GM12878 (cell line): ENCODE results near the gene PXT1. TPM values are rescaled to one million over a fixed set of nuclear protein-coding genes. Genes with fewer than 3 reads are reported as not detected.

Experiments
- ASH2L ChIP-seq: fragments of 300-600, 200-600 bp; sonication (generic); IDR thresholded peaks from 2 replicates; pipeline ENCODE4 v1.6.1; 2017; ENCODE audit warnings: low read depth, mild to moderate bottlenecking, borderline replicate concordance
- ATF7 ChIP-seq: fragments of 450-650 bp; IDR thresholded peaks from 2 replicates; pipeline ENCODE4 v1.6.1; 2016; ENCODE audit warnings: low read depth, mild to moderate bottlenecking
- BHLHE40 ChIP-seq, 2 experiments: fragments of 450-650 bp in 1 of 2; IDR thresholded peaks; 2 replicates each; pipeline ENCODE4 v1.6.1; 2011 to 2017; ENCODE audit warnings: low read depth in 2 of 2, borderline replicate concordance in 1 of 2, improper control_type of control experiment in 1 of 2, low read length in 1 of 2, mild to moderate bottlenecking in 1 of 2
- BMI1 ChIP-seq: fragments of 450-650 bp; IDR thresholded peaks from 2 replicates; pipeline ENCODE4 v1.6.1; 2016; ENCODE audit warnings: mild to moderate bottlenecking, moderate library complexity, borderline replicate concordance
- CBFB ChIP-seq: IDR thresholded peaks from 2 replicates; pipeline ENCODE4 v1.6.1; 2016; ENCODE audit warnings: antibody characterized with exemption, low read depth
- CBX3 ChIP-seq: fragments of 200-600 bp; sonication (generic); IDR thresholded peaks from 2 replicates; pipeline ENCODE4 v1.6.1; 2016; ENCODE audit warnings: low read depth, borderline replicate concordance
- FOXM1 ChIP-seq: IDR thresholded peaks from 2 replicates; pipeline ENCODE4 v1.6.1; 2012; ENCODE audit warnings: low read depth, mild to moderate bottlenecking, inconsistent platforms, low read length, moderate library complexity
- IKZF1 ChIP-seq: fragments of 450-650 bp; conservative IDR thresholded peaks from 2 replicates; pipeline ENCODE4 v1.6.1; 2017; ENCODE audit warnings: antibody characterized with exemption, mild to moderate bottlenecking
- NR2F1 ChIP-seq: fragments of 450-650 bp; conservative IDR thresholded peaks from 2 replicates; pipeline ENCODE4 v1.6.1; 2017; ENCODE audit warnings: mild to moderate bottlenecking
- SIX5 ChIP-seq: IDR thresholded peaks from 2 replicates; pipeline ENCODE4 v1.6.1; 2011; ENCODE audit warnings: mild to moderate bottlenecking, low read depth, low read length, moderate library complexity; ENCODE audit not compliant: severe bottlenecking
- SMC3 ChIP-seq: IDR thresholded peaks from 2 replicates; pipeline ENCODE4 v1.6.1; 2011; ENCODE audit warnings: low read length, improper control_type of control experiment, borderline replicate concordance
- SUZ12 ChIP-seq: fragments of 200-600 bp; sonication (generic); IDR thresholded peaks from one replicate; pipeline ENCODE4 v1.6.1; 2018; ENCODE audit warnings: antibody characterized with exemption, mild to moderate bottlenecking; ENCODE audit not compliant: unreplicated experiment
- TARDBP ChIP-seq: IDR thresholded peaks from 2 replicates; pipeline ENCODE4 v1.6.1; 2016; ENCODE audit warnings: borderline replicate concordance
- ZNF592 ChIP-seq: fragments of 450-650 bp; IDR thresholded peaks from 2 replicates; pipeline ENCODE4 v1.6.1; 2017; ENCODE audit warnings: mild to moderate bottlenecking, moderate library complexity
- polyA plus RNA-seq, 11 experiments: library from polyadenylated mRNA; depleted of rRNA in 4 of 11; unstranded in 6 of 11; stranded (reverse) in 5 of 11; fragments of >200 nt; fragmentation: Nextera tagmentation in 4 of 11; fragmentation: Illumina TruSeq in 1 of 11; extraction: Ambion mirVana in 4 of 11; extraction: Trizol in 1 of 11; gene quantifications; 1 replicate in 1 of 11; 2 replicates in 10 of 11; pipeline versions ENCODE4 v1.2.1 to v1.2.3, GENCODE V29; 2011 to 2016; ENCODE audit warnings: inconsistent platforms in 2 of 11, missing spikeins in 2 of 11, low read depth in 1 of 11
- total RNA-seq, 4 experiments: library from RNA; depleted of rRNA in 3 of 4; stranded (reverse); fragments of >200 nt in 3 of 4; fragmentation: Illumina TruSeq in 1 of 4; extraction: Trizol in 1 of 4; gene quantifications; 2 replicates each; pipeline versions ENCODE4 v1.2.1 to v1.2.3, GENCODE V29; 2013 to 2021
- TF ChIP-seq, protein P1 (sequence below): fragments of 450-650 bp; IDR thresholded peaks from 2 replicates; pipeline ENCODE4 v1.6.1; 2014; ENCODE audit warnings: mild to moderate bottlenecking
- TF ChIP-seq, protein P2 (sequence below): fragments of 450-650 bp; IDR thresholded peaks from 2 replicates; pipeline ENCODE4 v1.6.1; 2018; ENCODE audit warnings: mild to moderate bottlenecking, low read depth, moderate library complexity; ENCODE audit not compliant: partially characterized antibody
- TF ChIP-seq, protein P3 (sequence below): IDR thresholded peaks from 2 replicates; pipeline ENCODE4 v1.6.1; 2012; ENCODE audit warnings: improper control_type of control experiment, low read depth, low read length; ENCODE audit not compliant: insufficient replicate concordance

PXT1 gene
- total and polyA plus RNA-seq, 10 of the 15 experiments (the other 5 are each of a cell fraction or from before 2014, with no cell fraction given), result 0.27 to 2.9 (median 0.50) TPM

- TF ChIP-seq BHLHE40 (IDR thresholded peaks at IDR 0.05; ENCODE audit: borderline replicate concordance in 1 of 2, low read depth in 2 of 2, low read length in 1 of 2) (no peak; a peak in 1 of 4 replicates), FOXM1 (no peak), CBX3 (no peak), IKZF1 (peak; percentile 68), ATF7 (peak; percentile 67), SMC3 (peak; percentile 9; the same call in 1 of the 2 replicates), SUZ12 (no peak), SIX5 (no peak), ZNF592 (no peak), ASH2L (no peak), BMI1 (no peak), NR2F1 (no peak), CBFB (no peak), TARDBP (no peak)
- TF ChIP-seq, protein P1, sequence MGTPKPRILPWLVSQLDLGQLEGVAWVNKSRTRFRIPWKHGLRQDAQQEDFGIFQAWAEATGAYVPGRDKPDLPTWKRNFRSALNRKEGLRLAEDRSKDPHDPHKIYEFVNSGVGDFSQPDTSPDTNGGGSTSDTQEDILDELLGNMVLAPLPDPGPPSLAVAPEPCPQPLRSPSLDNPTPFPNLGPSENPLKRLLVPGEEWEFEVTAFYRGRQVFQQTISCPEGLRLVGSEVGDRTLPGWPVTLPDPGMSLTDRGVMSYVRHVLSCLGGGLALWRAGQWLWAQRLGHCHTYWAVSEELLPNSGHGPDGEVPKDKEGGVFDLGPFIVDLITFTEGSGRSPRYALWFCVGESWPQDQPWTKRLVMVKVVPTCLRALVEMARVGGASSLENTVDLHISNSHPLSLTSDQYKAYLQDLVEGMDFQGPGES, result no peak
- TF ChIP-seq, protein P2, sequence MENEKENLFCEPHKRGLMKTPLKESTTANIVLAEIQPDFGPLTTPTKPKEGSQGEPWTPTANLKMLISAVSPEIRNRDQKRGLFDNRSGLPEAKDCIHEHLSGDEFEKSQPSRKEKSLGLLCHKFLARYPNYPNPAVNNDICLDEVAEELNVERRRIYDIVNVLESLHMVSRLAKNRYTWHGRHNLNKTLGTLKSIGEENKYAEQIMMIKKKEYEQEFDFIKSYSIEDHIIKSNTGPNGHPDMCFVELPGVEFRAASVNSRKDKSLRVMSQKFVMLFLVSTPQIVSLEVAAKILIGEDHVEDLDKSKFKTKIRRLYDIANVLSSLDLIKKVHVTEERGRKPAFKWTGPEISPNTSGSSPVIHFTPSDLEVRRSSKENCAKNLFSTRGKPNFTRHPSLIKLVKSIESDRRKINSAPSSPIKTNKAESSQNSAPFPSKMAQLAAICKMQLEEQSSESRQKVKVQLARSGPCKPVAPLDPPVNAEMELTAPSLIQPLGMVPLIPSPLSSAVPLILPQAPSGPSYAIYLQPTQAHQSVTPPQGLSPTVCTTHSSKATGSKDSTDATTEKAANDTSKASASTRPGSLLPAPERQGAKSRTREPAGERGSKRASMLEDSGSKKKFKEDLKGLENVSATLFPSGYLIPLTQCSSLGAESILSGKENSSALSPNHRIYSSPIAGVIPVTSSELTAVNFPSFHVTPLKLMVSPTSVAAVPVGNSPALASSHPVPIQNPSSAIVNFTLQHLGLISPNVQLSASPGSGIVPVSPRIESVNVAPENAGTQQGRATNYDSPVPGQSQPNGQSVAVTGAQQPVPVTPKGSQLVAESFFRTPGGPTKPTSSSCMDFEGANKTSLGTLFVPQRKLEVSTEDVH, result no peak
- TF ChIP-seq, protein P3, sequence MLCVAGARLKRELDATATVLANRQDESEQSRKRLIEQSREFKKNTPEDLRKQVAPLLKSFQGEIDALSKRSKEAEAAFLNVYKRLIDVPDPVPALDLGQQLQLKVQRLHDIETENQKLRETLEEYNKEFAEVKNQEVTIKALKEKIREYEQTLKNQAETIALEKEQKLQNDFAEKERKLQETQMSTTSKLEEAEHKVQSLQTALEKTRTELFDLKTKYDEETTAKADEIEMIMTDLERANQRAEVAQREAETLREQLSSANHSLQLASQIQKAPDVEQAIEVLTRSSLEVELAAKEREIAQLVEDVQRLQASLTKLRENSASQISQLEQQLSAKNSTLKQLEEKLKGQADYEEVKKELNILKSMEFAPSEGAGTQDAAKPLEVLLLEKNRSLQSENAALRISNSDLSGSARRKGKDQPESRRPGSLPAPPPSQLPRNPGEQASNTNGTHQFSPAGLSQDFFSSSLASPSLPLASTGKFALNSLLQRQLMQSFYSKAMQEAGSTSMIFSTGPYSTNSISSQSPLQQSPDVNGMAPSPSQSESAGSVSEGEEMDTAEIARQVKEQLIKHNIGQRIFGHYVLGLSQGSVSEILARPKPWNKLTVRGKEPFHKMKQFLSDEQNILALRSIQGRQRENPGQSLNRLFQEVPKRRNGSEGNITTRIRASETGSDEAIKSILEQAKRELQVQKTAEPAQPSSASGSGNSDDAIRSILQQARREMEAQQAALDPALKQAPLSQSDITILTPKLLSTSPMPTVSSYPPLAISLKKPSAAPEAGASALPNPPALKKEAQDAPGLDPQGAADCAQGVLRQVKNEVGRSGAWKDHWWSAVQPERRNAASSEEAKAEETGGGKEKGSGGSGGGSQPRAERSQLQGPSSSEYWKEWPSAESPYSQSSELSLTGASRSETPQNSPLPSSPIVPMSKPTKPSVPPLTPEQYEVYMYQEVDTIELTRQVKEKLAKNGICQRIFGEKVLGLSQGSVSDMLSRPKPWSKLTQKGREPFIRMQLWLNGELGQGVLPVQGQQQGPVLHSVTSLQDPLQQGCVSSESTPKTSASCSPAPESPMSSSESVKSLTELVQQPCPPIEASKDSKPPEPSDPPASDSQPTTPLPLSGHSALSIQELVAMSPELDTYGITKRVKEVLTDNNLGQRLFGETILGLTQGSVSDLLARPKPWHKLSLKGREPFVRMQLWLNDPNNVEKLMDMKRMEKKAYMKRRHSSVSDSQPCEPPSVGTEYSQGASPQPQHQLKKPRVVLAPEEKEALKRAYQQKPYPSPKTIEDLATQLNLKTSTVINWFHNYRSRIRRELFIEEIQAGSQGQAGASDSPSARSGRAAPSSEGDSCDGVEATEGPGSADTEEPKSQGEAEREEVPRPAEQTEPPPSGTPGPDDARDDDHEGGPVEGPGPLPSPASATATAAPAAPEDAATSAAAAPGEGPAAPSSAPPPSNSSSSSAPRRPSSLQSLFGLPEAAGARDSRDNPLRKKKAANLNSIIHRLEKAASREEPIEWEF, result no peak
Measured at GRCh38 chr6:36441307-36441894, 1.3 kb downstream of the PXT1 start (continued).
